Stimulated activated CD4-positive, alpha-beta T cell treated with anti-CD3 and anti-CD28 coated beads, Interleukin-15, amount 100 ng/mL, for 48 hours (primary cell): ENCODE measurements around the gene UHRF2.
"Not testable (repeated sequence)": the region's sequence is repeated elsewhere in the genome, so short reads cannot be mapped to it uniquely, and the experiment has no call there.

ENCODE experiments used
- DNase-seq, 2 donors: peaks; one replicate each; pipeline ENCODE4 v3.0.0-alpha.2; 2020; ENCODE audit warnings: low read depth in 2 of 2

The UHRF2 gene, protein sequence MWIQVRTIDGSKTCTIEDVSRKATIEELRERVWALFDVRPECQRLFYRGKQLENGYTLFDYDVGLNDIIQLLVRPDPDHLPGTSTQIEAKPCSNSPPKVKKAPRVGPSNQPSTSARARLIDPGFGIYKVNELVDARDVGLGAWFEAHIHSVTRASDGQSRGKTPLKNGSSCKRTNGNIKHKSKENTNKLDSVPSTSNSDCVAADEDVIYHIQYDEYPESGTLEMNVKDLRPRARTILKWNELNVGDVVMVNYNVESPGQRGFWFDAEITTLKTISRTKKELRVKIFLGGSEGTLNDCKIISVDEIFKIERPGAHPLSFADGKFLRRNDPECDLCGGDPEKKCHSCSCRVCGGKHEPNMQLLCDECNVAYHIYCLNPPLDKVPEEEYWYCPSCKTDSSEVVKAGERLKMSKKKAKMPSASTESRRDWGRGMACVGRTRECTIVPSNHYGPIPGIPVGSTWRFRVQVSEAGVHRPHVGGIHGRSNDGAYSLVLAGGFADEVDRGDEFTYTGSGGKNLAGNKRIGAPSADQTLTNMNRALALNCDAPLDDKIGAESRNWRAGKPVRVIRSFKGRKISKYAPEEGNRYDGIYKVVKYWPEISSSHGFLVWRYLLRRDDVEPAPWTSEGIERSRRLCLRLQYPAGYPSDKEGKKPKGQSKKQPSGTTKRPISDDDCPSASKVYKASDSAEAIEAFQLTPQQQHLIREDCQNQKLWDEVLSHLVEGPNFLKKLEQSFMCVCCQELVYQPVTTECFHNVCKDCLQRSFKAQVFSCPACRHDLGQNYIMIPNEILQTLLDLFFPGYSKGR

DNA sequence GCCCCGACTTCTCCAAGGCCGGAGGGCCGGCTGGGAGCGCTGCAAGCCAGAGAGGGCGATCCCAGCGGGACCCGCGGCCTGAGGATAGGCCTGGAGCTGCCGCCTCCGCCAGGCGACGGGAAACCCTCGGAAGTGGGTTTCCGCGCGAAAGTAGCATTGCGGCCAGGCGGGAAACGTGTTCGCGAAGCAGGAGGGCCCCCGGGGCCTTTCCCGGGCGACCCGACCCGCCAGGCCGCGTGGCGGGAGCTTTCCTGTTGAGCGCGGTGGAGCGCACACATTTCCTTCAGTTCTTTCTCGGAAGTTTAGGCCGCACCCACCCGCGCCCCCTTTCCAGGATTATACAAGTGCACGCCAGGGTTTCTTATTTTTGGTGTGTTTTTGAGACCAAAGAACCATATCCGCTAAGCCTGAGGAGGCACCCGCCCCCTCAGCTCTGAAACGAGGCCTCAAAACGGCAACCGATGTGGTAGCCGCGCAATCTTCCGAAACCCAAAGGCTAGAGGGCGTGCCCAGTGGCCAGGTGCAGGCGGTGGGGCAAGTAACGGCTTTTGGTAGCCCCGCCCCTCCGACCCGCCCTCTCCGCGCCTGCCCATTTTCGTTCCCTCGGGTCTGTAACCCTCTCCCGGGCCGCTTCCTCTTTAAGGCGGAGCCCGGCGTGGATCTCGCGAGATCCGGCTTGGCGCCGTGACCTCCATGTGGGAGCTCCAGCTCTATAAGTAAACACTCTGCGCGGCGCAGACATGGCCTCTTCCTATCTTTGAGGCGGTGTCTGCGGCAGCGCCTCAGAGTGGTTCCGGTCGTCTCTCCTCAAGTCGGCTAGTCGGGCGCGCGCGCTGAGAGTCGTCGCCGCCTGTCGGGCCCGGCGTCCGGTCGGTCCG lies at the start of gene UHRF2:
Gene UHRF2 (plus strand): TSS at position 713 of the 878 bp plus-strand sequence. CDS start 292 bp downstream, outside the sequence.
- peak; percentile 99 for DNase-seq

DNA sequence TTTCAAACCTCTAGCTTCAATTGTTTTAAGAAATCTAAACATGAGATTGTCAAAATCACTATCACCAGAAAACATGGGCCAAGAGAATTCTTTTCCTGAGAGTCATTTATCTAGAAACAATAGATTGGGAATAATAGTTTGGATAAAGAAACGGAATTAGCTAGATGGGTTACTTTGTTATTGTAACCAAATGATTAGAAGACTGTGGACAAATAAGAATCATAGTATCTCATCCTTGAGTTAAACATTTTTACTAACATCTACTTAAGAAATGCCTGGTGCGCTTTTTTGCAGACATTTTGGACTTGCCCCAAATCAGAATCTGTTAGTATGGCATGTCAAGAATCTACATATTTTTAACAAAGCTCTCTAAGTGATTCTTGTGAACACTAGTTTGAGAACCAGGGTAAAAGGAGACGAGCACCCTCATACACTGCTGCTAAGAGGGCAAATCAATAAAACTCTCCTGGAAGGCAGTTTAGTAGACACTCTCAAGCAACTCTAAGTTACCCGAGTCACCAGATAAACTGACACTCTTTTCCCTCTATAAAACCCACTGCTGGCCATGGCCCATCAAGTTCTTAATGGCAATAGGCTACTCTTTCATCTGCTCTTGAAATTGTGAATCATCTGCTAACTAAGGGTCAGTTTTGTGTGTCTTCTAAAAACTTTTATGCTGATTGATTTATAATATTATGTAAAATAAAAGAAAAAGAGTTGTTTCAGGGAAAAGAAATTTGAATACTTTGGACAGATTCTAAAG lies 45.7 kb upstream of the UHRF2 start:
- no peak for DNase-seq

DNA sequence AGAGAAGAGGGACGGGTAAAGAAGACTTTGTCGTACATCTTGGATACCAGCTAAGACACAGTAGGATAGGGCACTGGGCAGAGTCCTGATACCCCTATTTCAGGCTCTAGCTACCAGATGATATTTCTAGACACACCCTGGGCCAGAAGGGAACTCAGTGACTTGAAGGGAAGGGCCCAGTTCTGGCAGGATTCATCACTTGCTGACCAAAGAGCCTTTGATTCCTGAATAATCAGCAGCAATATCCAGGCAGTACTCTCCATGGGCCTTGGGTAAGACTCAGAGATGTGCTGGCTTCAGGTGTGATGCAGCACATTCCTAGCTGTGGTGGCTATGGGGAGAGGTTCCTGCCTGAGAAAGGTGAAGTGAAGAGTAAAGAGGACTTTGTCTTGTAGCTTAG lies 44.2 kb upstream of the UHRF2 start:
- no peak for DNase-seq

DNA sequence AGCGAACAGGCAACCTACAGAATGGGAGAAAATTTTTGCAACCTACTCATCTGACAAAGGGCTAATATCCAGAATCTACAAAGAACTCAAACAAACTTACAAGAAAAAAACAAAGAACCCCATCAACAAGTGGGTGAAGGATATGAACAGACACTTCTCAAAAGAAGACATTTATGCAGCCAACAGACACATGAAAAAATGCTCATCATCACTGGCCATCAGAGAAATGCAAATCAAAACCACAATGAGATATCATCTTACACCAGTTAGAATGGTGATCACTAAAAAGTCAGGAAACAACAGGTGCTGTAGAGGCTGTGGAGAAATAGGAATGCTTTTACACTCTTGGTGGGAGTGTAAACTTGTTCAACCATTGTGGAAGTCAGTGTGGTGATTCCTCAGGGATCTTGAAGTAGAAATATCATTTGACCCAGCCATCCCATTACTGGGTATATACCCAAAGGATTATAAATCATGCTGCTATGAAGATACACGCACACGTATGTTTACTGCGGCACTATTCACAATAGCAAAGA lies 31.5 kb upstream of the UHRF2 start:
- DNase-seq: not testable (repeated sequence)

DNA sequence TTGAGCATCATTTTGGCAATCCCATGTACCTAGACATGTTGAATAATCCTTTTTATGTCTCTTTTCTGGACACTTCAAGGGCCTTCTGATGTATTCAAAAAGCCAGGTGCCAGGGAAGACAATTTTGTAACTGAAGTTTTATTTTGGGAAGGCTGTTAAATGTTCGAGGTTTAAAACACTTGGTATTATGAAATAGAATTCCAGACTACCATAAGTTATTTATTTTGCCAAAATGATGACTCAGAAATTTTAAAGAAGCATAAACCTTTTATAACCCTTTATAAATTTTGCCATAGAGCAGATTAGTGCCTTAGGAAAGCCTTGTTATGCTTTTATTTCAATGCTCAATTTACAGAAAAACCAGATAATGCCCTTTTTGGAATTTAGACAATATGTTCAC lies 30.3 kb upstream of the UHRF2 start:
- DNase-seq: no peak

DNA sequence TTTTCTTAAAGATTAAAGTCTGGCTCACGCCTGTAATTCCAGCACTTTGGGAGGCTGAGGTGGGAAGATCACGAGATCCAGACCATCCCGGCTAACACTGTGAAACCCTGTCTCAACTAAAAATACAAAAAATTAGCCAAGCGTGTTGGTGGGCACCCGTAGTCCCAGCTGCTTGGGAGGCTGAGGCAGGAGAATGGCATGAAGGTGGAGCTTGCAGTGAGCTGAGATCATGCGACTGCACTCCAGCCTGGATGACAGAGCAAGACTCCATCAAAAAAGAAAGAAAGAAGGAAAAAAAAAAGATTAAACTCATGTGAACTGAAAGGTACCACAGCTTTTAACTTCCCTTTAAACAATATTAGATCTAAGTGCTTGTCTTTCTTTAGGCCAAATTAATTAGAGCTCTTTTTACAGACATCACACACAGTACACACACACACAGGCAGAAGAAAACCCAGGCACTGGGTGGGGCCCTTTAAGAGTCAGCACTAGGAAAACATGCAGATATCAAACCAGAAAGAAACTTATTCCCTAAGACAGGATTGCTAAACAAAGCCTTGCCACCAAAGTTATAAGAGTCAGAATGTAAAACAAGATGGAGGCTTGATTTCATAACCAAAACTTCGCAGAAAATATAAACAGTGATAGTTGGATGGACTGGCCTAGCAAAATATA lies 29.3 kb upstream of the UHRF2 start:
- DNase-seq: no peak

DNA sequence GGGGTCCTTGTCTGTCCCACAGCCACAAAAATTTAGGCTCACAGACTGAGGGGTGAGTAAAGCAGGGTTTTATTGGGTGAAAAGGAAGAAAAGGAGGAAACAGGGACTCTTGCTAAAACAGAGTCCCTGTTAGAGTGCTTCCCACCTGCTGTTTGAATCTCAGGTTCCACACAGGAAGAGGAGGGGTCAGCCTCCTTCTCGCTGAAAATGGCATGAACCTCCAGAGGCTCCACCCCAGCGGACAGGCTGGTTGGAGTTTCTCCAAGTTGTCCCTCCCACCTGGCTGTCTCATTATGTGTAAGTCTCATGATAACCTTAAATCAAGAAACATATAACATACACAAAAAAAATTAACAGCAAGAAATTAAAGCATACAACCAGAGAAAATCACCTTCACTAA lies 28.3 kb upstream of the UHRF2 start:
- no peak for DNase-seq

DNA sequence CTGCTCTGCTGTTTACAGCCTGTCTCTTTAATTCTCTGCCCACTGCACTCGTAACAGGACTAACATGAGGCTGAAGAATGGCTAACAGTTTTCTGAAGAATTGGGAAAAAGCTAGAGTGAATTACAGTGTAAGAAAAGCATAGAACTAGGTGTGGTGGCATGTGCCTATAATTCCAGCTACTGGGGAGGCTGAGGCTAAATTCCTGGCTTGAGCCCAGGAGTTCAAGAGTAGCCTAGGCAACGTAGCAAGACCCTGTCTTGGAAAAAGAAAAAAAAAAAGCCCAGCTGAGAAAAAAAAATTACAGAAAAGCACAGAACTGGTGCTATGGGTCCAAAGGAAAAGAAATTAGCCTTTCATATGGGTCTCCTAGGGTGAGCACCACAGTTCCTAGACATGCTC lies 13.9 kb upstream of the UHRF2 start:
- no peak for DNase-seq

DNA sequence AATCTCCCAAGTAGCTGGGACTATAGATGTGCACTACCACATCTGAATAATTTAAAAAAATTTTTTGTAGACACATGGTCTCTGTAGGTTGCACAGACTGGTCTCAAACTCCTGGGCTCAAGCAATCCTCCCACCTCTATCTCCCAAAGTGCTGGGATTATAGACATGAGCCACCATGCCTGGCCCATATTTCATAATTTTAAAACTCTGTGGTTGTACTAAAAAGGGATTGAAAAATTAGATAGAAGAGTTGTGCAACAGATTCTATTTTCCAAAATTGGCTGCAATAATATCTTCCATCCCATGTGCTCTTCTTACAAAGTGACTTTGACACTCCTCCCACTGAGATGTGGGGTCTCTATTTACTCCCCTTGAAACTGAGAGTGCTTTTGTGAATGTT lies 7.6 kb upstream of the UHRF2 start:
- no peak for DNase-seq

DNA sequence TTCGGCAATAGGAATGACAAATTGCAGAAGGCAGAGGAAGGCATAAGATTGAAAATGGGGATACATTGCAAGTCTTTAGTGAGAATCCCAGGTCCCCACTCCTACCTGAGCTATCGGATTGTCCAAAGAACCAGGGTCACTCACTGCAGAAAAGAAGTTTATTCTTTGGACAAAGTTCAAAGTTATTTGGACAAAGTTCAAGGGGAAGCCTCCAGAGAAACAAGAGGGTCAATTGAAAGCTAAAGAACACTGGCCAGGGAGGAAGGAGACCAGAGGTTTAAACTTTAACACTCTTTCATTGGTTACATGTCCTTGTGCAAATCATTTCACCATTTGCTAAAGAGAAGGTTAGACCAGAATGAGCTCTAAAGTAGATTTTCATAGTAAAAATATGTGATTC lies 5.2 kb upstream of the UHRF2 start:
- DNase-seq: no peak

DNA sequence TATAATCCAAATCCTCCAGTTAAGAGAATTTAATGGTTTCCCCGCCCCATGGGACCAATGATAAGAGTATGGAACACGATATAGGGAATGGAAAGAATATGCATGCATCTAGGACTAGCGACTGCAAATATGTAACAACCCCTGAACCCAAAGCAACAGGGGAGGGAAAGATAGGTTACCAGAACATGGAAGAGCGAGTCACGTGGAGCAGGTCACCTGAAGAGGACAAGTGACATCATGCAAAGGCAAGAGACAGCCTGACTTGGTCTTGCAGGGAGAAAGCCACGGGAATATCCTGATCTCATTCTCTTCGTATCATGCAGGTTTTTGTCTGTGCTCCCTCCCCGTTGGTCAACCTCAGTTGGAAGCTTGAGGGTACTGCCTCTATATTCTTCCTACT lies 4.7 kb upstream of the UHRF2 start:
- no peak for DNase-seq

DNA sequence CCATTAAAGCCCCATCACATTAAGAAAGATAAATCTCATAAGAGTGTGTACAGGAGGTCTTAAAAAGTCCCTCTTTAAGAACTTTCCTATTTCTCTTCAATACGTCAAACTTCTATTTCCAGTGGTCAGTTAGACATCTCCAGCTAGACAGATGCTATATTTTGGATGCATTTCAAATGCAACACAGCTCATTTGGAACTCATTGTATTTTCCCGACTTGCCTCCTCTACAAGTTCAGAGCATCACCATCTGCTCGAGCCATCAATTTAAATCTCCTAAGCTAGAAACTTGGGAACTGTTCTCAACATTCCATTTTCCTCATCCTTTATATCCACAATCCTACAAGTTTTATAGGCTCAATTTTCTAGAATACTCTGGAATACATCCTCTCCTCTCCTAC lies 3.2 kb upstream of the UHRF2 start:
- DNase-seq: no peak

DNA sequence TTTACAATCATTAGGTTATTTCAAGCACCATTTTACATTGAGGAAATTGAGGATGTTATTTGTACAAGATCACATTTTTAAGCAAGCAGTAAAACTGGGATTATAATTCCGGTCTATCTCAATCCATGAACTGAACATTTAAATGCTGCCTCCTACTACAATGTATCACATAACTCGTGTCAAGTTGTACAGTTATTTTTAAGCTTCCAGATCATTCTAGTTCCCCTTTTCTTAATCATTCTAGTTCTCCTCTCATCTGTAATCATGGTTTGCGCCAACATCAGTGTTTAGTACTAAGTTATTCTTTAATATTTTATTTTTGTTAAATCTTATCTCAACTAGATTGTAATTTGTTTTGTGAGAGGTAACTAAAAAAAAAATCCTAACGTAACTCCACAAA lies 2.4 kb upstream of the UHRF2 start:
- no peak for DNase-seq

DNA sequence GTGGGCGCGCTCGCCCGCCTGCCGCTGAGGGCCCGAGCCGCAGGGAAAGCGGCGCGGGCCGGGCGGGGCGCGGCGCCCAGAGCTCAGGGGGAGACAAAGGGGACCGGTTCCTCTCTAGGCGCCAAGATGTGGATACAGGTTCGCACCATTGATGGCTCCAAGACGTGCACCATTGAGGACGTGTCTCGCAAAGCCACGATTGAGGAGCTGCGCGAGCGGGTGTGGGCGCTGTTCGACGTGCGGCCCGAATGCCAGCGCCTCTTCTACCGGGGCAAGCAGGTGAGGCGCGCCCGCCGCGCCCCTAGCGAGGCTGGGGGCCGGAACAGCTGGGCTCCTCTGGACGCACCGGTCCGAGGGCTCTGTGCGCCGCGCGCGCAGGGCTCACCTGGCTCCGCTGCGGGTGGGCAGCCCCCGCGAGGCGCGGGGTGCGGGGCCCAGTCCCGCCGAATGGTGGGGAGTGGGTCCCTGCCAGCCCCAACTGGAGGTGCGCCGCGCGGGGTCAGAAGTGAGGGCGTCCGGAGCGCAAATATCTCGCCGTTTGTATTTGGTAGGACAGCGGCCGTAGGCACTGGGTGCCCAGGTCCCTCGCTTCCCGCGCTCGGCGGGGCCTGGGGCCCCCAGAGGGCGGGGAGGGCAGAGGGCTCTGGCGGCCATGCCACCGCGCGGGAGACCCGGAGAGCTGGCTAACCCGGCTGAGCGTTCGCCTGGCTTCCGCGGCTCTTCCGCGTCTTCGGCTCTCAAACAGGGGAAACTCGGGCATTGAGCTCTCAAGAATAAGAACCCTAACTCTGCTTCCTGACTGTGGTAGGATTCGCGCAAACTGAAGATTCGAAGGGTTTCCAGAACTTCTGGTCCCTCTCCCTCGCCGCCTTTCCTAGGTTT lies 607 bp downstream of the UHRF2 start:
- peak; percentile 18 to 20 for DNase-seq

DNA sequence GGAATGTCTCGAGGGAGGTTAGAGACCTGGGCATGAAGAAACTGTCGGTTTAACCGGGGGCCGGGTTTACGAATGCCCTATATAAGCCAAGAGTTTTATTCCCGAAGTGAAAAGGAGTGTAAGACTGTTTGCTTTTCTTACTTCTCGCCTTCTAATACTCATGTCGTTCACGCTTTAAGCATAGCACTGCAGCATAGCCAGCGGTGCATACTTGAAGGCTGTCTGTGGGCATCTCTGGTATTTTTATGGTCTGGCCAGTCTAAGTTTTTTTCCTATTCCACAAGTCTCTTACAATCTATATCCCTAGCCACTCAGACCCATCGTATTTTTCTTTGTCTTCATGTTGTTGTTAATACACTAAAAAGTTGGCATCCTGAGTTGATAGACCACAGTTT lies 1.2 kb downstream of the UHRF2 start:
- DNase-seq: no peak

DNA sequence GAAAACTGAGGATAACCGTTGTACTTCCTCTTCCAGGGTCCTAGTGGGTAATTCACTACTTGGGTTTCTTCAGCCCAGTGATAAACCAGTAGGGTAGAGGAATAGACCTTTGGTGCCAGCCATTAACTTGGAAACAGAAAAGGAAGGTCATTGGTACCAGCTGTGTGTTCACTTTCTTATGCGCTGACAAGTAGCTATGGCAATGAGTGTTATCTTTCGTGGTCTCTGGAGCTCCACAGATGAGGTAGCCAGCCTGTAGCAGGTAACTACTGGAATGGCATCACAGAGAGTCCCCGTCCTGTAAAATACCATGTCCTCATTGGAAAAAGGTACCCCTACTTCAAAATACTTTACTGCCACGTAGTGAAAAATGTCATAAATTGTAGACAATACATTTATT lies 2.3 kb downstream of the UHRF2 start:
- no peak for DNase-seq

DNA sequence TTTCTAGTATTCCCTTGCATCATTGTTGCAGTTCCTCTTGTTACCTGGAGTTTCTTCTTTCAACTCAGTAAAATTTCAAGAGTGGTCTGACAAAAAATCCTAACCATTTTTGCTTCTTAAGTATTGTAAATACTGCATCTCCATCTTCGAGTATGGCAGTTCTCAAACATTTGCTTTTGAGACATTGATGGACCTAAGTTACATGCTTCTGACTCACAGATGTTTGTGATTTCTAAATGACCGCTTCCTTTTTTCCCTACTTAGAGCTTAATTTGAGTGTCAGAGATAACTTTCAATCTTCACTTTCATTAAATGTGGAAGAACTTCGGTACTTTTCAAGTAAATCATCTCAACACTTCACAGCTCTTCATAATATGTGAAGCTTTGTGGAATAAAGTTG lies 4.2 kb downstream of the UHRF2 start:
- no peak for DNase-seq

DNA sequence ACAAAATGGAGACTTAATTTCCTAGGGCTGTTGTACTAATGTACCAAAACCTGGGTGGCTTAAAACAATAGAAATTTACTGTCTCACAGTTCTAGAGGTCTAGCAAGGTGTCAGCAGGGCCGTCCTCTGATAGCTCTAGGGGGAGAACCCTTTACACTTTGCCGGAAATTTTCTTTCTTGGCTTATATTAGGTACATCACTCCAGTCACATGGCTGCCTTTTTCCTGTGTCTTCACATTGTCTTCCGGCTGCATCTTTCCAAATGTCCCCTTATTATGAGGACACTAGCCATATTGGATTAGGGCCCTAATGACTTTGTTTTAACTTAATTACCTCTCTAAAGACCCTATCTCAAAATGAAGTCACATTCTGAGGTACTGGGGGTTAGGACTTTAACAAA lies 5.8 kb downstream of the UHRF2 start:
- DNase-seq: no peak

DNA sequence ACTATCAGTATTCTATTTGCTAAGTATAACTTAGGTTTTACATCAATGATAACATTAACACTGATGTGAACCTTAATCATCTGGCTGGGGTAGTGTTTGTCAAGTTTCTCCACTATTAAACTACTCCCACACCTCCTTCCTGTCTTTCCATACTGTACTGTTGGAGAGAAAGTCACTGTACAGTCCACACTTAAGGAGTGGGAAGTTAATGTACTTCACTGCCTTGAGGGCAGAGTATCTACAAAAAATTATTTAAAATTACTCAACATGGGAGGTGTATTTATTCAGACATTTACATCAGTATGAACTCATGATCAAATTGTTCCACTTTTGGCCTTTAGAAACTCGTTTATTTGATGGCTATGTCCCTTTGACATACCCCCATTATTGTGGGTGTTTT lies 11.9 kb downstream of the UHRF2 start:
- DNase-seq: no peak

DNA sequence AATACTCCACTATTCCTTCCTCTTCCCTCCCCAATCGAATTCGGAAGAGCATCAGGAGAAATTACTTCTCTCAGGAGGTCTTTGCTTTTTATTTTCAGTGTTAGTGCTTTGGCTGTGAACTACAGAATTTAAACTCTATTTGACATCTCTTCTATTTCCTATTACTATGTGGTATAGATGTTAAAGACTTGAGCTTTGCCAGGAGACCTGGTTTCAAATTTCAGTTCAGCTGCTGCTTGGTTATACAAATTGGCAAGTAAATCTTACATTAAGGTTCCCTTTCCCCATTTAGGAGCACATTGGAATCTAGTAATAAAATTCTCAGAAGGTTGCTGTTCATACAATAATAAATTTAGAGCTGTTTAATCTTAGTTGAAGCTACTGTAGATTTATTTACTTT lies 13.1 kb downstream of the UHRF2 start:
- no peak for DNase-seq
